ENCODE results near the gene CDK6. TPM values are rescaled to one million over a fixed set of nuclear protein-coding genes. Genes with fewer than 3 reads are reported as not detected.
A peak's percentile ranks its signal among the peaks of the same experiment; 100 is the strongest.

The CDK6 gene
- total and polyA plus RNA-seq, 2 experiments from 2014 or later, result 7.4 to 23.7 TPM

- TF ChIP-seq REST (IDR thresholded peaks at IDR 0.05; ENCODE audit: unreplicated experiment), result no peak
- TF ChIP-seq ETS1 (IDR thresholded peaks at IDR 0.05), result no peak
- TF ChIP-seq ZNF114 (CRISPR knock-in tag; IDR thresholded peaks at IDR 0.05), result no peak
- no peak for TF ChIP-seq JUNB (IDR thresholded peaks at IDR 0.05; ENCODE audit: unreplicated experiment)
Observed at GRCh38 chr7:92697012-92697411, 139.4 kb downstream of the CDK6 start (continued).

GRCh38 chr7:92696584-92696983, 139.8 kb downstream of the CDK6 start:
- Histone ChIP-seq H3K4me3 (no peak overlapping the region), H3K4me1 (ENCODE audit: insufficient read depth) (peaks cover 8% of the 10 kb centered on the region; the same call in 1 of the 2 replicates), H3K4me2 (peak overlapping the region; percentile 68), H2AFZ (no peak overlapping the region), H3K27ac (ENCODE audit: low read depth) (no peak overlapping the region), H3K9me2 (ENCODE audit: insufficient read depth) (no peaks in the 10 kb centered on the region), H3F3A (replicated peaks; ENCODE audit: low read depth) (no peaks in the 10 kb centered on the region), H3K79me2 (replicated peaks; ENCODE audit: insufficient read depth) (no peaks in the 10 kb centered on the region), H4K20me1 (replicated peaks; ENCODE audit: insufficient read depth) (no peaks in the 10 kb centered on the region), H3K27me3 (ENCODE audit: insufficient read depth) (no peaks in the 10 kb centered on the region), H3K36me3 (ENCODE audit: insufficient read depth) (no peaks in the 10 kb centered on the region)
- Mint-ChIP-seq H3K36me3 (ENCODE audit: low read depth) (no peaks in the 10 kb centered on the region), H3K27me3 (ENCODE audit: insufficient read depth, low read depth, poor library complexity) (no peaks in the 10 kb centered on the region), H3K4me3 (no peak overlapping the region), H3K9me3 (no peaks in the 10 kb centered on the region), H3K4me1 (peaks cover 26% of the 10 kb centered on the region), H3K27ac (no peak overlapping the region)
- no peak for DNase-seq (ENCODE audit: low spot score)
- TF ChIP-seq REST (IDR thresholded peaks at IDR 0.05; ENCODE audit: unreplicated experiment) (no peak), CREB1 (CRISPR knock-in tag; IDR thresholded peaks at IDR 0.05; ENCODE audit: low read depth) (no peak), ZNF331 (CRISPR knock-in tag; IDR thresholded peaks at IDR 0.05; ENCODE audit: low read depth) (no peak), NANOG (IDR thresholded peaks at IDR 0.05; ENCODE audit: borderline replicate concordance) (no peak), ZNF114 (CRISPR knock-in tag; IDR thresholded peaks at IDR 0.05) (no peak), POLR2AphosphoS5 (IDR thresholded peaks at IDR 0.05; ENCODE audit: low read depth) (no peak), CTCF (conservative IDR thresholded peaks at IDR 0.05; ENCODE audit: low read depth in 2 of 2) (no peak), STAT1 (IDR thresholded peaks at IDR 0.05; ENCODE audit: unreplicated experiment) (no peak), ETS1 (IDR thresholded peaks at IDR 0.05) (no peak), EZH2 (IDR thresholded peaks at IDR 0.05; ENCODE audit: low read depth, unreplicated experiment) (no peak)
- no peak for ATAC-seq
